Sigmoid colon (tissue), 7 donors: ENCODE data around the gene DHRS11. TPM values are rescaled to one million over a fixed set of nuclear protein-coding genes. Genes with fewer than 3 reads are reported as not detected.

ENCODE experiments used
- DNase-seq: peaks from one replicate; pipeline ENCODE4 v3.0.0-alpha.2; 2019
- H3K27ac ChIP-seq, 4 donors: fragments of 200-600 bp; sonication (generic); one replicate each; pipeline ENCODE4 v1.5.1; 2016 to 2019; ENCODE audit warnings: mild to moderate bottlenecking in 1 of 4
- H3K27me3 ChIP-seq, 3 donors: fragments of 200-600 bp; sonication (generic); one replicate each; pipeline ENCODE4 v1.5.1; 2019; ENCODE audit warnings: mild to moderate bottlenecking in 1 of 3
- H3K36me3 ChIP-seq, 4 donors: fragments of 200-600 bp; sonication (generic); one replicate each; pipeline ENCODE4 v1.5.1; 2016 to 2019
- H3K4me1 ChIP-seq, 4 donors: fragments of 200-600 bp; sonication (generic); one replicate each; pipeline ENCODE4 v1.5.1; 2017 to 2019
- H3K4me3 ChIP-seq, 4 donors: fragments of 200-600 bp; sonication (generic); one replicate each; pipeline ENCODE4 v1.5.1; 2017 to 2019; ENCODE audit warnings: mild to moderate bottlenecking in 2 of 4, moderate library complexity in 1 of 4
- H3K9me3 ChIP-seq, 4 donors: fragments of 200-600 bp in 3 of 4; sonication (generic) in 3 of 4; one replicate each; pipeline versions ENCODE4 v1.5.1 to v1.6.1; 2013 to 2019
- EP300 ChIP-seq, 4 donors: sonication (generic); formaldehyde crosslinking; IDR thresholded peaks; one replicate each; pipeline ENCODE4 v1.6.1; 2017; ENCODE audit warnings: antibody characterized with exemption in 4 of 4
- POLR2A ChIP-seq, 2 donors: fragments of 450-650 bp; IDR thresholded peaks; one replicate each; pipeline ENCODE4 v1.6.1; 2016; ENCODE audit warnings: antibody characterized with exemption in 2 of 2, mild to moderate bottlenecking in 2 of 2, moderate library complexity in 2 of 2
- POLR2AphosphoS5 ChIP-seq, 4 donors: sonication (generic); formaldehyde crosslinking; IDR thresholded peaks; one replicate each; pipeline ENCODE4 v1.6.1; 2017; ENCODE audit warnings: antibody characterized with exemption in 4 of 4
- WGBS, 2 donors: extraction: QIAGEN DNeasy Blood & Tissue Kit; methylation state at CpG; one replicate each; pipeline ENCODE4 v1.1.7; 2013; 5-methylcytosine and 5-hydroxymethylcytosine counted together
- intact Hi-C: fragments of 100-400 bp; cut with DNase I; formaldehyde crosslinking; loops from one replicate; pipeline ENCODE4 v1.15.1; 2023
- polyA plus RNA-seq, 3 donors: library from polyadenylated mRNA; stranded (reverse); fragments of 200-250 nt; gene quantifications; one replicate each; pipeline ENCODE4 v1.2.3, GENCODE V29; 2013
- total RNA-seq, 4 donors: library from RNA; depleted of rRNA; stranded (reverse); fragments of >200 nt; gene quantifications; one replicate each; pipeline ENCODE4 v1.1.0, GENCODE V29; 2016
- TF ChIP-seq, protein P1 (sequence below), 4 experiments: fragments of 450-650 bp in 3 of 4; fragments of 200-600 bp in 1 of 4; IDR thresholded peaks; one replicate each; pipeline ENCODE4 v1.5.1; 2016 to 2019; ENCODE audit warnings: antibody characterized with exemption in 4 of 4, mild to moderate bottlenecking in 3 of 4, moderate library complexity in 2 of 4
- donor health status: healthy with polysubstance abuse.
- donor health status: Bipolar disorder and iron deficiency.
- donor health status: healthy.

Gene DHRS11
- total and polyA plus RNA-seq, 7 donors: 4.3 to 239 (median 8.9) TPM

DNA sequence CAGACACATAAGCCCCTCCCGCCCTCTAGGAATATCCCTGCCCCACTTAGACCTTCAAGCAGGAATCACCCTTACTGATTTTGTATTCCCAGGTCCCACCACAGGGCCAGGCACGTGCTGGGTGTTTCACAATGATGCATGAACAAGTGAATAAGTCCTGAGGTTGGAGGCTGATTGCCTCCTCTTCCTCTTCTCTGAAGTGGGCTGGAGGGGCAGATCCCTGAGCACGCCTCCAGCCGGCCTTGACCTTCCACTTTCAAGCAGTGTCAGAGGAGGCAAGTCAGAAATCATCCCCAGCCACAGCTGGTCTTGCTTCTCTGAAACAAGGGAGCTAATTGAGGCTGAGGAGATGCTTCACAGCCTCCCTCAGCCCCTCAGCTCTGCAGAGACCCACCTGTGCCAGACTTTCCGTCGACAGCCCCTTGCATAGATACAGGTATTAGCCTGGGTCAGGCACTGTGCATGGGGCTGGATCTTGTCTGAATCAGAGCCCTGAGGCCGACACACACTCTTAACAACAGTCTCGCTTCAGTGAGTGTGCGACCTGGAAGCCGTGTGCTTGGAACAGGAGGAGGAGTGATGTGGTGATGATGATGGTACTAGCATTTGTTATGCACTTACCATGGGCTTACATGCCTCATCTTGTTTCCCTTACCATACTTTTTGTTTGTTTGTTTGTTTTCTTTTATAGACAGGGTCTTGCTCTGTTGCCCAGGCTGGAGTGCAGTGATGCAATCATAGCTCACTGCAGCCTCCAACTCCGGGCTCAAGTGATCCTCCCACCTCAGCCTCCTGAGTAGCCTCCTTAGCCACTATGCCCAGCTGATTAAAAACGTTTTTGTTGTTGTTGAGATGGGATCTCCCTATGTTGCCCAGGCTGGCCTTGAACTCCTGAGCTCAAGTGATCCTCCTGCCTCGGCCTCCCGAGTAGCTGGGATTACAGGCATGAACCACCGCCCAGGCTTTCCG lies 24.7 kb downstream of the DHRS11 start:
- no peak for DNase-seq
- Histone ChIP-seq H3K9me3 (no peaks in the 10 kb centered on the region), H3K36me3 (no peaks in the 10 kb centered on the region), H3K4me1 (no peaks in the 10 kb centered on the region), H3K27me3 (peaks cover 11 to 61% (median 17%) of the 10 kb centered on the region in 3 donors), H3K4me3 (no peak overlapping the region), H3K27ac (no peak overlapping the region)
- no peak for TF ChIP-seq POLR2A (IDR thresholded peaks at IDR 0.05)
- TF ChIP-seq, protein P1, sequence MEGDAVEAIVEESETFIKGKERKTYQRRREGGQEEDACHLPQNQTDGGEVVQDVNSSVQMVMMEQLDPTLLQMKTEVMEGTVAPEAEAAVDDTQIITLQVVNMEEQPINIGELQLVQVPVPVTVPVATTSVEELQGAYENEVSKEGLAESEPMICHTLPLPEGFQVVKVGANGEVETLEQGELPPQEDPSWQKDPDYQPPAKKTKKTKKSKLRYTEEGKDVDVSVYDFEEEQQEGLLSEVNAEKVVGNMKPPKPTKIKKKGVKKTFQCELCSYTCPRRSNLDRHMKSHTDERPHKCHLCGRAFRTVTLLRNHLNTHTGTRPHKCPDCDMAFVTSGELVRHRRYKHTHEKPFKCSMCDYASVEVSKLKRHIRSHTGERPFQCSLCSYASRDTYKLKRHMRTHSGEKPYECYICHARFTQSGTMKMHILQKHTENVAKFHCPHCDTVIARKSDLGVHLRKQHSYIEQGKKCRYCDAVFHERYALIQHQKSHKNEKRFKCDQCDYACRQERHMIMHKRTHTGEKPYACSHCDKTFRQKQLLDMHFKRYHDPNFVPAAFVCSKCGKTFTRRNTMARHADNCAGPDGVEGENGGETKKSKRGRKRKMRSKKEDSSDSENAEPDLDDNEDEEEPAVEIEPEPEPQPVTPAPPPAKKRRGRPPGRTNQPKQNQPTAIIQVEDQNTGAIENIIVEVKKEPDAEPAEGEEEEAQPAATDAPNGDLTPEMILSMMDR (IDR thresholded peaks at IDR 0.05): no peak
- WGBS, 2 donors: 85 to 87% methylated on average over 16 of the region's 16 CpGs
- intact Hi-C loops: no loop called here

DNA sequence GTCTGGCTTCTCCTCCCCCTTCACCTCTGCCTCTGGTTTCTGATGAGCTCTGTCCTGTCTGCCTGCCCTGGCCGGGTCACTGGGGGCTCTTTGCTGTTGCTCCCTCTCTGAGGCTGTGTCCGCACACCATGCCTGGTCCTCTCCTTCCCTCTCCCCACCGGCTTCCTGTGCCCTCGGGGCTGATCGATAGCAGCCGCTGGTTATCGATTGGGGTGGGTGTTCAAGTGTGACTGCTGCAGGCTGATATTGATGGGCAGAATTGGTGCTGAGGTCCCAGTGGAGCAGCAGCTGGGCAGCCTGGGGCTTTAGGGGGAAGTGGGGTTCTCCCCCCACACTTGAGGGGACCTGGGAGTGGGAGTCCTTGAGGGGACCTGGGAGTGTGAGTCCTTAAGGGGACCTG lies 26.1 kb downstream of the DHRS11 start:
- Histone ChIP-seq H3K4me1 (no peaks in the 10 kb centered on the region), H3K36me3 (no peaks in the 10 kb centered on the region), H3K9me3 (no peaks in the 10 kb centered on the region), H3K27me3 (peaks cover 11 to 61% (median 17%) of the 10 kb centered on the region in 3 donors), H3K4me3 (no peak overlapping the region), H3K27ac (no peak overlapping the region)
- no peak for TF ChIP-seq EP300 (IDR thresholded peaks at IDR 0.05)
- TF ChIP-seq POLR2AphosphoS5 (IDR thresholded peaks at IDR 0.05): no peak
- TF ChIP-seq, protein P1 (IDR thresholded peaks at IDR 0.05): no peak
- no peak for TF ChIP-seq POLR2A (IDR thresholded peaks at IDR 0.05)
- 91 to 94% methylated on average over 7 of the region's 7 CpGs for WGBS, 2 donors
- no peak for DNase-seq
- intact Hi-C loops: no loop called here

DNA sequence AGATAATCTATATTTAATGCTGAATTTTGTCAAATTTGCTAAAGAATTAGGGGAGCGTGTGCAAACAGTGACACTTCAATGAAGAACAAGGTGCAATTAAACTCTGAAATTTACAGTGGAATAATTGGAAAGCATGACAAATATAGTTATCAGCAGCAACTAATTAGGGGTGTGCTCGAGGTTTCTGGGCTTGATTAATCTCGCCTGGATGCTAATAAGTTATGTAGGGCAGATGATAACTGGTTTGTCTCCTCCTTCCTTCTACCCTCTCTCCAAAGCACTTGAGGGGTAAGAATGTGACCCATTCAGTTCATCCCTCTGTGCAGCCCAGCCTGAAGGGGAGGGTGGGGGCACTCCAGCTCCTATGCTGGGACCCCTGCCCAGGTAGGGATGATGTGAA lies 31.6 kb downstream of the DHRS11 start:
- Histone ChIP-seq H3K9me3 (no peaks in the 10 kb centered on the region), H3K4me1 (no peaks in the 10 kb centered on the region), H3K27me3 (peaks cover 0 to 20% (median 0%) of the 10 kb centered on the region in 3 donors), H3K4me3 (no peak overlapping the region), H3K27ac (no peak overlapping the region), H3K36me3 (no peaks in the 10 kb centered on the region)
- 66 to 85% methylated on average over 3 of the region's 3 CpGs for WGBS, 2 donors
- intact Hi-C loops: no loop called here
- no peak for DNase-seq
- TF ChIP-seq, protein P1 (IDR thresholded peaks at IDR 0.05): no peak
- no peak for TF ChIP-seq POLR2A (IDR thresholded peaks at IDR 0.05)
- TF ChIP-seq EP300 (IDR thresholded peaks at IDR 0.05): no peak
- no peak for TF ChIP-seq POLR2AphosphoS5 (IDR thresholded peaks at IDR 0.05)

DNA sequence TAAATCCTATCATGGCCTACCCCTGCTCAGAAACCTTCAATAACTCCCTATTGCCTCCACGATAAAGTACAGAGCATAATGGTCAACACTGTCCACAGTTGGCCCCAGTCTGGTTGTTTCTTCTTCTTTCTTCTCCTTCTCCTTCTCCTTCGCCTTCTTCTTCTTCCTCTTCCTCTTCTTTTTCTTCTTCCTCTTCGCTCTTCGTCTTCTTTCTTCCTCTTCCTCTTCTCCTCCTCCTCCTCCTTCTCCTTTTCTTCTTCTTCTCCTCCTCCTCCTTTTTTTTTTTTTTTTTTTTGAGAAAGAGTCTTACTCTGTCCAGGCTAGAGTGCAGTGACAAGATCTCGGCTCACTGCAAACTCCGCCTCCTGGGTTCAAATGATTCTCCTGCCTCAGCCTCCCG lies 33.5 kb downstream of the DHRS11 start:
- Histone ChIP-seq H3K4me3 (no peak overlapping the region), H3K27me3 (peaks cover 0 to 15% (median 4%) of the 10 kb centered on the region in 3 donors), H3K36me3 (no peaks in the 10 kb centered on the region), H3K9me3 (no peaks in the 10 kb centered on the region), H3K4me1 (no peaks in the 10 kb centered on the region), H3K27ac (no peak overlapping the region)
- no peak for DNase-seq
- 79 to 86% methylated on average over 7 of the region's 7 CpGs for WGBS, 2 donors
- intact Hi-C loops: no loop called here
- TF ChIP-seq, protein P1 (IDR thresholded peaks at IDR 0.05): no peak
- TF ChIP-seq EP300 (IDR thresholded peaks at IDR 0.05) (no peak), POLR2A (IDR thresholded peaks at IDR 0.05) (no peak), POLR2AphosphoS5 (IDR thresholded peaks at IDR 0.05) (no peak)
